ENCODE data around the gene RARRES1.

Gene RARRES1

DNA sequence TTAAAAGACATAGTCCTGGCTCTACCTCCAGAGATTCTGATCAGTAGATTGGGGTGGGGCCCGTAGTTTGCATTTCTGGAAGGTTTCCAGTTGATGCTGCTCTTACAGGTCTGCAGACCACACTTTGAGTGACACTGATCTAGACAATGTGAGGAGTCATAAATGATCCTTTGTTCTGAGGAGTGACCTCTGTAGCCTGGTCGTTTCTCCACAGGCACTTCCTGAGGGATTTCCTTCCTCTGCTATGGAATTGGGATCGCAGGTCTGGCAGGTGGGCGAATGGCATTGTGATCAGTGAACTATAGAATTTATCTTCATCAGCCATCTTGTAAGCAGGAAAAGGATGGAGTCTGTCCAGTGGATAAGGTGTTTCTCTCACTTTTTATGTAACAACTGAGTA, 82.5 kb downstream of the RARRES1 start:
- FAIRE-seq (no peak), DNase-seq (ENCODE audit: insufficient read length, low spot score) (no peak)

All from HTR-8/SVneo (cell line).